CD4-positive, alpha-beta memory T cell (primary cell): ENCODE results near the gene MYH2. TPM values are rescaled to one million over a fixed set of nuclear protein-coding genes. Genes with fewer than 3 reads are reported as not detected.

Source experiments
- CTCF ChIA-PET: fragments of 350-600 bp; sonication (Branson Sonifier 250); formaldehyde crosslinking; loops from one replicate; lab custom pipeline; 2021; ENCODE audit warnings: inconsistent platforms; ENCODE audit not compliant: partially characterized antibody; lab: Charles Lee
- POLR2A ChIA-PET: fragments of 350-600 bp; sonication (Branson Sonifier 250); formaldehyde crosslinking; loops from one replicate; lab custom pipeline; 2021; ENCODE audit not compliant: partially characterized antibody; lab: Charles Lee
- DNase-seq, 5 donors: peaks; one replicate each; pipeline versions ENCODE4 v3.0.0 to v3.0.0-alpha.2; 2020 to 2022; ENCODE audit warnings: mixed read lengths in 1 of 5
- H3K27ac ChIP-seq: one replicate; pipeline ENCODE4 v1.7.0; 2013; ENCODE audit warnings: low read depth, low read length
- H3K27me3 ChIP-seq: 2 replicates; pipeline ENCODE4 v1.7.0; 2013; ENCODE audit warnings: mild to moderate bottlenecking, low read length, moderate library complexity; ENCODE audit not compliant: insufficient read depth
- H3K36me3 ChIP-seq: 2 replicates; pipeline ENCODE4 v1.7.0; 2013; ENCODE audit warnings: mild to moderate bottlenecking, low read length, moderate library complexity; ENCODE audit not compliant: insufficient read depth
- H3K4me1 ChIP-seq: 2 replicates; pipeline ENCODE4 v1.7.0; 2013; ENCODE audit warnings: mild to moderate bottlenecking, low read length, moderate library complexity; ENCODE audit not compliant: insufficient read depth
- H3K4me3 ChIP-seq, 2 donors: one replicate each; pipeline ENCODE4 v1.7.0; 2013; ENCODE audit warnings: low read length in 2 of 2, mild to moderate bottlenecking in 1 of 2
- H3K9me3 ChIP-seq, 2 donors: one replicate each; pipeline ENCODE4 v1.7.0; 2013; ENCODE audit warnings: low read length in 2 of 2, control low read depth in 1 of 2; ENCODE audit not compliant: control insufficient read depth in 1 of 2
- H3K27ac Mint-ChIP-seq, 7 donors: one replicate each; pipeline ENCODE4 v1.8.0; 2020 to 2021; ENCODE audit warnings: mixed read lengths in 7 of 7, mild to moderate bottlenecking in 6 of 7, inconsistent platforms in 3 of 7, moderate library complexity in 3 of 7
- H3K27me3 Mint-ChIP-seq, 2 donors: one replicate each; pipeline ENCODE4 v1.8.0; 2020 to 2021; ENCODE audit warnings: mixed read lengths in 2 of 2
- H3K36me3 Mint-ChIP-seq, 2 donors: one replicate each; pipeline ENCODE4 v1.8.0; 2020 to 2021; ENCODE audit warnings: mixed read lengths in 2 of 2, inconsistent platforms in 1 of 2, mild to moderate bottlenecking in 1 of 2
- H3K4me1 Mint-ChIP-seq, 4 donors: one replicate each; pipeline ENCODE4 v1.8.0; 2020 to 2021; ENCODE audit warnings: mixed read lengths in 4 of 4, mild to moderate bottlenecking in 1 of 4
- H3K4me3 Mint-ChIP-seq, 8 donors: one replicate each; pipeline ENCODE4 v1.8.0; 2020 to 2021; ENCODE audit warnings: mixed read lengths in 8 of 8, mild to moderate bottlenecking in 7 of 8, moderate library complexity in 6 of 8, inconsistent platforms in 3 of 8
- H3K9me3 Mint-ChIP-seq, 8 donors: one replicate each; pipeline ENCODE4 v1.8.0; 2020 to 2021; ENCODE audit warnings: mixed read lengths in 8 of 8, mild to moderate bottlenecking in 5 of 8, inconsistent platforms in 3 of 8, moderate library complexity in 1 of 8
- intact Hi-C: fragments of 100-400 bp; cut with micrococcal nuclease; formaldehyde crosslinking; loops from one replicate; pipeline ENCODE4 v1.15.1; 2023
- polyA plus RNA-seq, 2 donors: library from polyadenylated mRNA; unstranded; fragments of 300-500 nt; fragmentation: Illumina TruSeq; gene quantifications; one replicate each; pipeline ENCODE4 v1.2.3, GENCODE V29; 2021
- total RNA-seq, 2 experiments: library from RNA; stranded (reverse); gene quantifications; one replicate each; pipeline ENCODE4 v1.2.3, GENCODE V29; 2021

MYH2 gene
- total RNA-seq (not detected), polyA plus RNA-seq (not detected)

- no peaks in the 10 kb centered on the region for H3K9me3 ChIP-seq
- no peaks in the 10 kb centered on the region for H3K27me3 ChIP-seq
- Mint-ChIP-seq H3K4me1 (no peaks in the 10 kb centered on the region), H3K9me3 (peaks cover 0 to 4% (median 0%) of the 10 kb centered on the region in 8 donors), H3K4me3 (no peak within 1 kb of the TSS), H3K27ac (no peak within 1 kb of the TSS), H3K27me3 (peaks cover 9 to 10% of the 10 kb centered on the region in 2 donors), H3K36me3 (no peaks in the 10 kb centered on the region)
- no peaks in the 10 kb centered on the region for H3K4me1 ChIP-seq
- intact Hi-C loops = no loop called here
- POLR2A ChIA-PET = no interaction called here
- CTCF ChIA-PET = no interaction called here
- no peak within 1 kb of the TSS for H3K4me3 ChIP-seq
- H3K36me3 ChIP-seq = no peaks in the 10 kb centered on the region
- no peak within 1 kb of the TSS for H3K27ac ChIP-seq
- DNase-seq = no peak
Measured at GRCh38 chr17:10549096-10549842, at the start of gene MYH2. MYH2 (minus strand) TSS chr17:10549658; CDS start chr17:10547920, 1,738 bp downstream.

- no peaks in the 10 kb centered on the region for H3K27me3 ChIP-seq
- no peak overlapping the region for H3K4me3 ChIP-seq
- H3K4me3 Mint-ChIP-seq = no peak overlapping the region
- POLR2A ChIA-PET = no interaction called here
- H3K27ac ChIP-seq = no peak overlapping the region
- no peaks in the 10 kb centered on the region for H3K4me1 Mint-ChIP-seq
- DNase-seq = no peak
- peaks cover 0 to 6% (median 0%) of the 10 kb centered on the region in 8 donors for H3K9me3 Mint-ChIP-seq
- intact Hi-C loops = no loop called here
- no peaks in the 10 kb centered on the region for H3K36me3 ChIP-seq
- H3K4me1 ChIP-seq = no peaks in the 10 kb centered on the region
- no peaks in the 10 kb centered on the region for H3K9me3 ChIP-seq
- H3K27me3 Mint-ChIP-seq = peaks cover 16 to 21% of the 10 kb centered on the region in 2 donors
- no peak overlapping the region for H3K27ac Mint-ChIP-seq
- CTCF ChIA-PET = interaction anchor here (10.9 kb wide), 1 partner anchor 20 kb away, joined by 94 read pairs; no protein-coding TSS in a partner anchor
- H3K36me3 Mint-ChIP-seq = no peaks in the 10 kb centered on the region
Measured at GRCh38 chr17:10598621-10599020, 49.2 kb upstream of the MYH2 start.

- no peak for DNase-seq
- no peak overlapping the region for H3K4me3 ChIP-seq
- no peaks in the 10 kb centered on the region for H3K9me3 ChIP-seq
- H3K27me3 ChIP-seq = no peaks in the 10 kb centered on the region
- no peak overlapping the region for H3K4me3 Mint-ChIP-seq
- H3K4me1 ChIP-seq = no peaks in the 10 kb centered on the region
- no peak overlapping the region for H3K27ac ChIP-seq
- H3K36me3 Mint-ChIP-seq = no peaks in the 10 kb centered on the region
- ChIA-PET CTCF (no interaction called here), POLR2A (no interaction called here)
- H3K9me3 Mint-ChIP-seq = peaks cover 0 to 6% (median 0%) of the 10 kb centered on the region in 8 donors
- H3K27me3 Mint-ChIP-seq = peaks cover 17 to 22% of the 10 kb centered on the region in 2 donors
- no peak overlapping the region for H3K27ac Mint-ChIP-seq
- no peaks in the 10 kb centered on the region for H3K36me3 ChIP-seq
- no peaks in the 10 kb centered on the region for H3K4me1 Mint-ChIP-seq
- intact Hi-C loops = no loop called here
Measured at GRCh38 chr17:10589553-10590145, 40.2 kb upstream of the MYH2 start.

DNA sequence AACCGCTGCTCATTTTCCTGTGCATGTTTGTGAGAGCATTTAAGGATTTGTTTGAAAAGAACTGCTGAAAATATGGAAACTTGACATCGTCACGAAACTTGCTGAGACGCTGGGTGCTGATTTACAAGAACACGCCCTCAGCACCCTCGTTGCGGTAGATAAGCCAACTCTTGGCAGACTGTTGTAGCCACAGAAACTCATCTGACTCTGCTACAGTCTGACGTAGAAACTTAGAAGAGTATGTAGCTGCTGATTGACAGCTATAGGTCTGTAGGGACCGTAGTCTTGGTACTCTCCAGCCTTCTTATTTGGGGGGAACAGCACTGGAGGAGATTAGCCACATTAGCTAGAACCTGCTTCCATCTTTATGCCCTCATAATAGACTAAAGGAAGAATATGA, 36.1 kb upstream of the MYH2 start:
- Histone ChIP-seq H3K9me3 (no peaks in the 10 kb centered on the region), H3K27me3 (no peaks in the 10 kb centered on the region), H3K4me3 (no peak overlapping the region), H3K4me1 (no peaks in the 10 kb centered on the region), H3K36me3 (no peaks in the 10 kb centered on the region), H3K27ac (no peak overlapping the region)
- ChIA-PET CTCF (interaction anchor here (0.6 to 2.6 kb wide), 3 partner anchors 32 to 403 kb away, joined by 3 to 11 read pairs (median 4); no protein-coding TSS in a partner anchor), POLR2A (no interaction called here)
- peaks cover 13 to 17% of the 10 kb centered on the region in 2 donors for H3K27me3 Mint-ChIP-seq
- no peak overlapping the region for H3K4me3 Mint-ChIP-seq
- no peak overlapping the region for H3K27ac Mint-ChIP-seq
- no peaks in the 10 kb centered on the region for H3K4me1 Mint-ChIP-seq
- no peaks in the 10 kb centered on the region for H3K9me3 Mint-ChIP-seq
- DNase-seq = no peak
- no peaks in the 10 kb centered on the region for H3K36me3 Mint-ChIP-seq
- intact Hi-C loops = no loop called here

- Mint-ChIP-seq H3K9me3 (no peaks in the 10 kb centered on the region), H3K36me3 (no peaks in the 10 kb centered on the region), H3K4me1 (no peaks in the 10 kb centered on the region), H3K27me3 (peaks cover 13 to 15% of the 10 kb centered on the region in 2 donors), H3K27ac (no peak overlapping the region), H3K4me3 (no peak overlapping the region)
- Histone ChIP-seq H3K4me3 (no peak overlapping the region), H3K27ac (no peak overlapping the region), H3K4me1 (no peaks in the 10 kb centered on the region), H3K27me3 (no peaks in the 10 kb centered on the region), H3K9me3 (no peaks in the 10 kb centered on the region), H3K36me3 (no peaks in the 10 kb centered on the region)
- ChIA-PET POLR2A (no interaction called here), CTCF (interaction anchor here (0.5 to 2.6 kb wide), 2 partner anchors 32 to 33 kb away, joined by 3 to 11 read pairs; no protein-coding TSS in a partner anchor)
- no peak for DNase-seq
- intact Hi-C loops = no loop called here
Measured at GRCh38 chr17:10583834-10584233, 34.4 kb upstream of the MYH2 start.

GRCh38 chr17:10579270-10579669, 29.8 kb upstream of the MYH2 start:
- Histone ChIP-seq H3K27ac (no peak overlapping the region), H3K27me3 (no peaks in the 10 kb centered on the region), H3K9me3 (no peaks in the 10 kb centered on the region), H3K36me3 (no peaks in the 10 kb centered on the region), H3K4me3 (no peak overlapping the region), H3K4me1 (no peaks in the 10 kb centered on the region)
- no peak overlapping the region for H3K27ac Mint-ChIP-seq
- intact Hi-C loops = no loop called here
- peaks cover 0 to 2% (median 0%) of the 10 kb centered on the region in 8 donors for H3K9me3 Mint-ChIP-seq
- no peaks in the 10 kb centered on the region for H3K36me3 Mint-ChIP-seq
- no peaks in the 10 kb centered on the region for H3K4me1 Mint-ChIP-seq
- H3K27me3 Mint-ChIP-seq = peaks cover 3 to 13% of the 10 kb centered on the region in 2 donors
- H3K4me3 Mint-ChIP-seq = no peak overlapping the region
- no peak for DNase-seq
- ChIA-PET POLR2A (no interaction called here), CTCF (interaction anchor here (1.0 to 1.1 kb wide), 2 partner anchors 10 to 38 kb away, joined by 3 to 4 read pairs; no protein-coding TSS in a partner anchor)

DNA sequence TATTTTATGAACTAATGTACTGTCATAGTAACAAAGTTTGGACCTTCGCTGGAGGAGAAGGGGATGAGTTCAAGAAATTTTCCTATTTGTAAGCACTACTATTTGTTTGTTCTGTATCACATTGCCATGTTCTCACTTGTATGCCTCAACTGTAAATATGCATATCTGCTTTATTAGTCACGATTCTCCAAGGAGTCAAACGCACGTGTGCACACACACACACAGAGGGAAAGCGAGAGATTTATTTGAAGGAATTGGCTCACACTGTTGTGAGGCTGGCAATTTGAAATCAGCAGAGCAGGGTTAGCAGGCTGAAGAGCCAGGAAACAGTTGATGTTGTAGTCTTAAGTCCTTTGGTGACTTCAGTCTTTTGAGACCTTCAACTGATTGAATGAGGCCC, 24.9 kb upstream of the MYH2 start:
- no peak overlapping the region for H3K4me3 ChIP-seq
- H3K36me3 ChIP-seq = no peaks in the 10 kb centered on the region
- peaks cover 0 to 4% (median 0%) of the 10 kb centered on the region in 8 donors for H3K9me3 Mint-ChIP-seq
- ChIA-PET CTCF (no interaction called here), POLR2A (no interaction called here)
- H3K27me3 Mint-ChIP-seq = peaks cover 5% of the 10 kb centered on the region in 2 donors
- H3K4me1 Mint-ChIP-seq = no peaks in the 10 kb centered on the region
- H3K27ac Mint-ChIP-seq = no peak overlapping the region
- H3K27ac ChIP-seq = no peak overlapping the region
- no peaks in the 10 kb centered on the region for H3K36me3 Mint-ChIP-seq
- no peaks in the 10 kb centered on the region for H3K4me1 ChIP-seq
- no peaks in the 10 kb centered on the region for H3K9me3 ChIP-seq
- DNase-seq = no peak
- H3K4me3 Mint-ChIP-seq = no peak overlapping the region
- intact Hi-C loops = no loop called here
- H3K27me3 ChIP-seq = no peaks in the 10 kb centered on the region
